GM19395 (cell line): Measurements from ENCODE around the gene DLX5.

ENCODE experiments used
- ATAC-seq: cut with Tn5 transposase; IDR thresholded peaks from one replicate; pipeline ENCODE4 v1.9.1; 2021; ENCODE audit warnings: mild to moderate bottlenecking, moderate library complexity; ENCODE audit not compliant: unreplicated experiment

Gene DLX5

DNA sequence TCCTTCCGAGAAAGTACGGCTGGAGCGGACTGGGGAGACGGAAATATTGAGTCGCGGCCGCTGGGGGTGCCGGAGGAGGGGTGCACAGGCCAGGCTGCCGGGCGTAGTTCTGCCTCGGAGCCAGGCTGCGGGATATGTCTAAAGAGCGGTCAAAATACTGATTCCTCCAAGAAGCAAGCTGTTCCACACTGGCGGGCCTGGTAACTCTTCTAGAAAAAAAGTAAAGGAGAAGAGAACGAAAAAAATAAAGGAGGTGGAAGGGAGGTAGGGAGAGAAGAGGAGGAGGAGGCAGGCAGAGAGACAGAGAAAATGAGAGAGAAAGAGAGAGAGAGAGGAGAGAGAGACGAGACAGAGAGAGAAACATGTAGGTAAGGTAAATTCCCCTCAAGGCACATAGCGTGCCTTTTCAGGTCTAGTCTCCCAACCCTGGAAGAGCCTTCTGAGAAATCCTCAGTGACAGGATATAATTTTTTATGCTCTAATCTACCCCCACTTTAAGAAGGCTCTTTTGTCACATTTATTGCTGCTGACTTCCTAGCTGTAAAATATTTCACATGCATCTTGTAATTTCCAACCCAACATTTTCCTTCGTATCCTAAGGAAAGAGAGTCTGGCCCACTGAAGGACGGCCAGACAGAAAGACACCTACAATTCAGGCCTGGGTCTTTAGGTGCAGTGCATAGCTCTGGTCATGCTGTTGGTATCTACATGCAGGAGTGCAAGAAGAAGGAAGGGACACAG is 5.7 kb downstream of the DLX5 start:
- ATAC-seq, result no peak

DNA sequence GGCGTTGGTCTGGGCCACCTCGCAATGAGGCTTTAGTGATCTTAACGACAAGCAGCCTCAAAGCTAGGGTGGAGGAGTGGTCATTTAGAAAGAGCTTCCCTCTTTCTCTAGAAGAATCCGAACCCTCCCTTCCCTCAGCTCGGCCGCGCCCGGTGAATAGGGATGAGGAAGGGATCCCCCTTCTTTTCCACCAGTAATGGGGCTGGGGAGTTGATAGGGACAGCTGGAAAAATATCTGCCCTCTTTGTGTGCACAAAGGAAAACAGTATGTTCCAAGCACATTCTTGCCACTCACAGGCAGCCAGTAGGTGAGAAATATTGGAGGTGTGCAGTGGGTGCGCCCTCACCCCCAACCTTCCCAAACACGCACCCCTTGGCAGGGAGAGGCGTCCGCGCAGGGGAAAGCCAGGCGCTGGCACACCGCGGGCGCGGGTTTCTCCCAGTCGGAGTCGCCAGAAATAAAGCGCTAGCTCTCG is 6.5 kb downstream of the DLX5 start:
- ATAC-seq, result no peak

DNA sequence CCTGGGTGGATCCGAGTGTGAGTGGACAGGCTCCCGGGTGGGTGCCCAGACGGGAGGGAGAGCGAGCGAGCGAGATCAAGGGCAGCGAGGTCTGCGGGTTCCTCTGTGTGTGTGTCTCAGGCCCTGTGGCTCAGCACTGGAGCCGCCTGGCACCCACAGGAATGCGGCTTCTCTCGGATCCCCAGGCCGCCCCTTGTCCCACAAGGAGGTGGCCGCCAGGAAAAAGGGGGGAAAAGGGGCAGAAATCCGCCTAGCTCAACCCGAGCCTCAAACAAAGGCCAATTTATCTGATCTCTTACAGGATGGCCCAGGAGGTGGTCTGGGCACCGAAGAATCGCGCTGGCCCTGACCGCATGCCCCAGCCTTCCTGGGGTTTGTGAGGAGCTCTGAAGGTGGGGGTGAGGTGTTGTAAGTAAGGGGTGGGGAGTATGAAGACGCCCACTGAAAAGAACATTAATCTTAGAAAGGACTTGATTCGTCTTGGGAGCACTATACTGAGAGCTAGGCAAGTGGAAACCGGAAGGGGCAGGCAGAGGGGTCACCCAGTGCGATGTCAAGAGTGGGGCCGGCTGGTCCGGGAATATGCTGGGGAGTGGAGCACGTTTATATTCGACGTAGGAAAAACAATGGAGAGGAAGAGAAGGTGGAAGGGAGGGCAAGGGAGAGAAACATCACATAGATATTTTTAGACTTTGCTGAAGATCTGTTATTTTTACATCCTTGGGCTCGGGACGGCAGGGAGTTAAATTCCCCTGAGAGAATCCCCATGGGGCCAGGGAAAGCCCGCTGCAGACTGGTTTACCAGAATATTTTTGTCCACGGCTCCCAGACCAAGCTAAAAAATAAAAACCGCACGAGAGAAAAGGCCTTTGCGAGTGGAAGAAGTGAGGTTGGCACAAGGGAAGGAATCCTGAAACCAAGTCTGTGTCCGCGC is 7.2 kb downstream of the DLX5 start:
- ATAC-seq, result no peak

DNA sequence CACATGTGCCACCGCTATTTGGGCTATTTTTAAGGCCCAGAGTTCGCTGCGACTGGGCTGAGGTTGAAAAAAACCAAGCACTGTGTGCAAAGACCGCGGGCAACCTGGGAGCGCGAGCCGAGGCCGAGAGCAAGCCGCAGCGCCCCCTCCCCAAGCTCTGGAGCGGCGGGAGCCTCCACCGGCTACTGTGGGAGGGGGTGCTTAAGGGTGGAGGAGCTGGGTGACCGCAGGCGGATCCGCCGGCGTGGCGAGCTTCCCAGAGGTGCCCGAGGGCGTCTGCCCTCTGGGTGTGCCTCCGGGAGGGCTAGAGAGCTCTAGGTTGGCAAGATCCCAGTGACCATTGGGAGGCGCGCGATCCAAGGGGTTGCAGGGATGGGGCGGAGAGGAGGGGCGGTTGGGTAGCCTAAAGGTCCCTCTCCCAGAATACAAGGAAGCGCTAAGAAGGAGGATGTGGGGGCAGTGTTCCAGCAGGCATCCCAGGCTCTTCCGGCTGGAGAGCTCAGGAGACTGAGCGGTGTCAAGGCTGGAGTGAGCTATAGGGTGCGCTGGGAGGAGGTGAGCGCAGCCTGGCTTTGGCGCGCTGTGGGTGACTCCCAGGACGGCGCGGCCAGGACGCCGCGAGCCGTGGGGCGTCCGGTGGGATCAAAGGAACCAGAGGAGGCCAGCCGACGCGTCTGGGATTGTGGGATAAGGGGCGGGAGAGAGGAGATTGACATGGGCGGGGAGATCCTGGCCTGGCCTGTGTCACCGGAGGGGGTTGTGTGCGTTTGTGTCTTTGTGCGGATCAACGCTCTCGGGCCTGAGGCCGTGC is 8.0 kb downstream of the DLX5 start:
- ATAC-seq, result no peak

DNA sequence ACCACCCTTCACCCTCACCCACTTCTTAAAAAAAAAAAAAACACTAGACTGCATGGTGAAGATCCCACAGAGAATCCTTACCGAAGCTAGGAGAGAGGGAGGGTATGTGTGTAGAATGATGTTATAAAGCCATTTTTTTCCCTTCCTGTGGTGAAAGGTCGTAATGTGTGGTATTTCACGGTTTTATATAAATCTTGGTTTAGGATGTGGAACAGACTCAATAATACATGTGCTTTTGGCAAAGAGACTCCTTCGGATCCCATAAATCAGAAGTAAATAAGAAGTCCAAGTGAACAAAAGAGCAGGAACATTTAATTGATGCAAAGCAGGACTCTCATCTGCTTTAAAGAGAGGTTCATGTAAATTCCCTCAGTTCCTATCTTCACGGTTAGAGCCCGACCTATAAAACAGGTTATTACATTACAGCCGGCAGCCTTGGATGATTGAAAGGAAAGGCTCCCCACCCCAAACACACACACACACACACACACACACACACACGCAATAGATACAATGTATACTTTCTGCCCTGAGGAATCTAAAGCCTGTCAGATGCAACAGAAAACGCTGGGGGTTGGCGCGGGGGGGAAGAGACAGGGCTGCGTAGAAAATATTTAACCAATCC is 8.8 kb downstream of the DLX5 start:
- ATAC-seq, result no peak

DNA sequence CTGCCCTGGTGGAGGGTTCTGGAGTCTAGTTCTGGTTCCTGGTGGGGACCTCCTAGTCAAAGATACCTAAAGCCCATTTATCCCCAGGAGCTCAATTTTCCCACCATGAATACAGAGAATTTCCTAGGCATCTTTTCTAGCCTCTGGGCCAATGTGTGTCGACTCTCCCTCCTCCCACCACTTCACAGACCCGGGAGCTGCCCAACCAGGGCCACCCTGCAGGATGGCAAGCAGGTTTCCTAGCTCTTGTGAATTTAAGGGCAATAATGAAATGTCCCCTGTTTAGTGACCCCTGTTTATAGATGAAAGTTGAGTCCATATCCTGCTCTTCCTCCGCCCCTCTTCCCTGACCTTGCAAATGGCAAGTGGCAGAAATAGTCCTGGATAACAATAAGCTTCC is 9.4 kb downstream of the DLX5 start:
- no peak for ATAC-seq

DNA sequence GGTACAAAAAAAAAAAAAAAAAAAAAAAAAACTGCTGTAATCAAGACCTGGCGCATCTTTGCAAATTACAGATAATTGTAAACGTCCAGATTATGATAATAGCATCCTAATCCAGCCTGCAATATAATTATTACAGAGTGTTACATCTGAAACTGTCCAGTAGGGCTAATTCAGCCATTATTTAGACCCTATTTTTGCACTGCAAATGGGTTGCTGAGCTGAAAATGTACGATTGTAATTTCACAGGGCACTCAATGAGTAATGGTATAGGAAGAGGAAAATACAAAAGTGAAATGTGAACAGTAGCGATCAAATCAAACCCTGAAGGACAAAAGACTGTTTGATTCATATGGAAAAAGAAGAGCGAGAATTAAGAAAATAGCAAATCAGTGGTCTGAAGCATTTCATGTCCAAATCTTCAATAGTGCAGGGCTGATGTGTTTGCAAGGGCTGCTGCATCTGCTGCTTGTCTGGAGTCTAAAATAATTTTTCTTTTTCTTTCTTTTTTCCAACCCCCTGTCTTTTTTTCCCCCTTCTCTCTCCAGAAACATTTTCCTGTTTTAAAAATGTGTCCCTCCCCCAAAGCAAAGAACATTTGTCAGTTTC is 10.4 kb downstream of the DLX5 start:
- ATAC-seq, result no peak

DNA sequence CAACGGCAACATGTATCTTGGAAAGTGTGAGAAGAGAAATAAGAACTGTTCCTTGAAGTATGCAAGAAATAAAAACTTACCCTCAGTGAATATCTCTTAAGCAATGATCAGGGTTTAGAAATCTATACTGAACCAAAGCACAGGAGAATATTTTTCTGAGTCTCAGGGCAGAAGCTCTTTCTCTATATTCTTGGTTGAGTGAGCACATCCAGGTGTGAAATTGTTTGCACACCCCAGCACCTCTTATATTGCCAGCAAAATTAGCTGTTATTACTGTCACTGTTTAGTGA is 10.8 kb downstream of the DLX5 start:
- no peak for ATAC-seq

DNA sequence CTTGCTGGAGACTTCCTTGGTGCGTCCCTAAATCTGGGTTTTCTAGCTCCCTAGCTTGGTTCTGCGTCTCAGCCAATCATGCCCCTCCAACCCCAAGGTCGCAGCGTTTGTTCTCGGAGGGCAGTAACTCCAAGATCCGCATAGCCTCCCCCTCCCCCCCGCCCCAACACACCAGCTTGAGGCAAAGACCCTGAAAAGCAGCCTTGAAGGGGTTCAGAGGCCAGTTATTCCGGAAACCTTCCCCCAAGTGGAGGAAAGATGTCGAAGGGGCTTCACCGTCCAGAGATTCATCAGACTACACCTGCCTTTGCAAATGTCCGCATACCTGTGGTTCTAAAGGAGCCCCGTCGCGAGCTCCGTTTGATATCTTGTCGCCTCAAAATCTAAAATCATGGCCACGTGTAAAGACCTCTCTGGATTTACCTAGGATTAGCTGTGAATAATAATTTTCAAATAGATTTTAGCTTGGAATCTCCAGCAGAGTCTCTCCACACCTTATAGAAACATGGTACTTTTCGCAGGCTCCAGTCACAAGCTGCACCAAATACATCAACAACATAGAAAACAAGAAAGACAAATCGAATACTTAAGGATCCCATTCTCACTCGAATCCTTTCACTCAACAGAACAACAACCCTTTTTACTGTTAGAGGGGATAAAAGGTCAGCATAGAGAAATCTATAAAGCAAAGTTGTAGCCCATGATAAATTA is 11.3 kb downstream of the DLX5 start:
- ATAC-seq, result no peak

DNA sequence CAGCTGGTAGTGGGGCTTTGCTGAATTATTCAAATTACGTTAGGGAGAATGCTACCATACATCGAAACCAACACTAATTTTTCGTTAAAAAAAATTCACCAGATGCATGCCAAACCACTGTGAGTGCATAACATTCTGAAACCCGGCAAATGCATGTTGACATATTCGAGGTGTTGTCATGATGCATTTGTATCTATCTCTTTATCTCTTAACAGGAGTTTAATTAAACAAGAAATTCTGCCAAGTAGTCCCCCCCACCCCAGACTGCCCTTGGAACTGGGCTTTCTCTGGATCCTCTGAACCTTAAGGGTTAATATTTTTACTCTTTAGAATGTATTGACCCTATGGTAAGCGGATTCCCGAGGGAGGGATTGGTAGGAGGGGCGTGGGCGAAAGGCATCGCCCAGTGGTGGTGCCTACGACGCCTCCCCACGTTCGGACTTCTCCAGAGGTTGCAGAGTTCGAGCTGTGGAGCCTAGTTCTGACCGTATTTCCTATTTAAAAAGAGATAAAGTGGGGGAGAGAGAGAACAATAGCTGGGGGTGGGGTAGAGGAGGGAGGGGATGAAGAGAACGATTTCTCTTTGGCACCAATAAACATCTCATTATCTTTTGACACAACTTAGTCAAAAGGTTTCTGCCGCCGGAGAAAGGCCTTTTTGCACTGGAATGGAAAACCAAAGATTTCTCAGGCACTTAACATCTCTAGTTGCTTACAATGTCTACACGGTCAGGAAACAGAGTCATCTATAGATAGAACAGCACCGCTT is 12.1 kb downstream of the DLX5 start:
- no peak for ATAC-seq

DNA sequence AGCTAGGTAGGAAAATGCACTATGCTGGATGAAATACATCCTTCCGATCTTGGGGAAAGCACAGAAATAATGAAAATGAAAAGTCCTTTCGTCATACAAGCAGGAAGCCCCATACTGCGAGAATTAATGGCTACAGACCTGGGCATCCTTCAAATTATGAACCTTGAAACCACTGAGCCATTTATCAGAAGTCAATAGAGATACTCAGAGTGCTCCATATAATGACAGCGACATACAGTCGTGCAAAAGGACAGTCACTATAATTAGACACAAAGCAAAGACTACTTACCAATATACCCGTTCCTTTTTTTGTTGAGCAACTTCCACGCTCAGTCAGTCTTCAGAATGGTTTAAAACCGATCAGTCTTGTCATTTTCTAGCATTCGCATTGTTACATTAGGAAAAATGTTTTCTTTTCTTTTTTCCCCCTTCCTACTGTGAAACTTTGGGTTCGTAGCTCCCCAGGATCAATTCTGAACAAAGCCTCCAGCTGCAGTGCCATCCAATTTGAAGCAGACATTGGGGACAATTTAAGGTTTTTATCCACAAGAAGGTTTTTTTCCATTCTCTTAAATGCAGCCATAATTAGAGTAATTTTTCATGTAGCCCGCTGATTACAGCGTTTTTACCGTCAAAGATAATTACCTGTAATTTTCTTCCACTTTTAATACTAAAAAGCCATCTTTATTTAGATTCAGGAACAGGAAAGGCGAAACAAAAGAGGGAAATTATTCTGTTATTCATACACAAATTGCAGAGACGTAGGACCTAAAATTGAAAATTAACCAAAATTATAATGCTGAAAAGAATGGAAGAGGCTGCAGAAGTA is 12.9 kb downstream of the DLX5 start:
- ATAC-seq, result no peak

DNA sequence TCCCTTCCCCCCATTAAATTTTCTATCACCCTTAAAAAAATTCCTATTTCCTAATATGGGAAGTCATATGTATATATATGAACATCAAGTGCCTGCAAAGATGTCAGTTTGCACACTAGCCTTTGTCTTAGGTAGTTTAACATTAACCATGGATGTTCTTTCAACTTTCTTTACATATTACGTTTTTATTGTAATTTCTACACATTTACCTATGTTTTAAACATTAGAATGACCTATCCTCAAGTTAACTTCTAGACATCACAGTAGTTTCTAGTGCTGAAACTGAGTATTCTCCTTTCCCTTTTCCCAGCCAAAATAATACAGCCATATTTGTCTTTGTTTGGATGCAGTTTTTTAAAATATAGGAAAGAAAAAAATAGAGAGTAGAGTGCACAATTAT is 13.5 kb downstream of the DLX5 start:
- ATAC-seq, result no peak

DNA sequence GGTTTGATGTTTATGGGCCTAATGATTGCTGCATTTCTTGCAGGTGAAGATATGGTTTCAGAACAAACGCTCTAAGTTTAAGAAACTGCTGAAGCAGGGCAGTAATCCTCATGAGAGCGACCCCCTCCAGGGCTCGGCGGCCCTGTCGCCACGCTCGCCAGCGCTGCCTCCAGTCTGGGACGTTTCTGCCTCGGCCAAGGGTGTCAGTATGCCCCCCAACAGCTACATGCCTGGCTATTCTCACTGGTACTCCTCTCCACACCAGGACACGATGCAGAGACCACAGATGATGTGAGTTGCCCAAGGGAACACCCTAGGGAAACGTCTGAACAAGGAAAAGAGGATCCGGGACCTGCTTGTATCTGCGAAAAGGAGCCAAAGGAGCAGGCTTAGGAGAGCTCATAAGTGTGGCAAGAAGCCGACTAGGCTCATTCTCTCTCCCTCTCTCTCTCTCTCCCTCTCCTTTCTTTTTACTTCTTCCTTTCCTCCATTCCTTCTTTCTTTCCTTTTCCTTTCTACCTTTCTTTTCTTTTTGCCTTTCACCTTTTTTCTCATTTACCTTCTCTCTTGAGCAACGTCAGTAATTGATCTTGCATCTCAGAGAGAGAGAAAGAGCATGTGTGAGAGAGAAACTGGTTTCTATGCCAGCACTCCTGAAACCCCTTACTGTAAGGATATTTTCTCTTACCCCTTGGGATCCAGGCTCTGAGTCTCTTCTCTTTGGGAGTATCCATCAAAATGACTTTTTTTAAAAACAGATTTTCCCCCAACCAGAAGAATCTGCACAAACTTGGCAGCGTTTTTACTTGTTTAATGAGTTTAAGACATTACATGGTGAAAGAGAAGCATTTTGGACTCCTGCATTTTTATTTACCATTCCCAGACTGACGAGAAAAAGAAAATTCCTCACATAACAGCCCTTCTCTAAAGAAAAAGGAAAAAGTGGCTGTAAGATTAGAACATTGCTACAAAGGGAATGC is 14.6 kb downstream of the DLX5 start:
- ATAC-seq, result no peak

DNA sequence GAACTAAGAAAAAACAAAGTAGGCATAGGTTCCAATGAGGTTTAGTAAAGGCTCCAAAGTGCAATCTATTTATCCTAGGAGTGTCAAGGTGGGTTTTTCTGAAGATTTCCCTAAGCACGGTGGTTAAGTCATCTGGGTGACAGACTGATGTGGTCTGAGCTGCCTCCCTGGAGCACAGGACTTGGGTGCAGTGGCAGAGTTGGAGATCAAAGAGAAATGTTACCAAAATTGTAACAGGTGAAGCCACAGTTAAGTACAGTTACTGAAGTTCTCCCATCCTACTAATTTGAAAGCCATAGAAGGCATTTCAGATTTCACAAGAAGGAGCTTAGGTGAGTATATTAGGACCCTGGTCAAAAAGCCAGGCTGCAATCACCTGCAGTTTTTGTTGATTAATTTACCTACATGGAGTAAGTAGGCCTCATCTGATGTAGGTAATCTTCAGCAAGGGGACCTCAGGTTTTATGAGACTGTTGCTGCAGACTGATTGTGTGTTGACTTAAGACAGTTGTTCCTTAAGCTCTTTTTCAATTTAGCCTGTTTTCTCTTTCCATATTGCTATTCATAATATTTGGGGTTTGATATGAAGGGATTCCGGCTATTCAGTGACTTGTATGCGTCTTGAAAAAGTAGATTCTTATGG is 16.2 kb downstream of the DLX5 start:
- ATAC-seq, result no peak

DNA sequence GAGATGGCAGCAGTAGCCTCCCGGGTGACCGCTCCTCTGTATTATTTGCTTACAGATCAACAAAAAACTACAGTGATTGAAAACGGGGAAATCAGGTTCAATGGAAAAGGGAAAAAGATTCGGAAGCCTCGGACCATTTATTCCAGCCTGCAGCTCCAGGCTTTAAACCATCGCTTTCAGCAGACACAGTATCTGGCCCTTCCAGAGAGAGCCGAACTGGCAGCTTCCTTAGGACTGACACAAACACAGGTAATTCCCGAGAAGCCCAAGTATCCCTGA is 17.1 kb downstream of the DLX5 start:
- no peak for ATAC-seq

DNA sequence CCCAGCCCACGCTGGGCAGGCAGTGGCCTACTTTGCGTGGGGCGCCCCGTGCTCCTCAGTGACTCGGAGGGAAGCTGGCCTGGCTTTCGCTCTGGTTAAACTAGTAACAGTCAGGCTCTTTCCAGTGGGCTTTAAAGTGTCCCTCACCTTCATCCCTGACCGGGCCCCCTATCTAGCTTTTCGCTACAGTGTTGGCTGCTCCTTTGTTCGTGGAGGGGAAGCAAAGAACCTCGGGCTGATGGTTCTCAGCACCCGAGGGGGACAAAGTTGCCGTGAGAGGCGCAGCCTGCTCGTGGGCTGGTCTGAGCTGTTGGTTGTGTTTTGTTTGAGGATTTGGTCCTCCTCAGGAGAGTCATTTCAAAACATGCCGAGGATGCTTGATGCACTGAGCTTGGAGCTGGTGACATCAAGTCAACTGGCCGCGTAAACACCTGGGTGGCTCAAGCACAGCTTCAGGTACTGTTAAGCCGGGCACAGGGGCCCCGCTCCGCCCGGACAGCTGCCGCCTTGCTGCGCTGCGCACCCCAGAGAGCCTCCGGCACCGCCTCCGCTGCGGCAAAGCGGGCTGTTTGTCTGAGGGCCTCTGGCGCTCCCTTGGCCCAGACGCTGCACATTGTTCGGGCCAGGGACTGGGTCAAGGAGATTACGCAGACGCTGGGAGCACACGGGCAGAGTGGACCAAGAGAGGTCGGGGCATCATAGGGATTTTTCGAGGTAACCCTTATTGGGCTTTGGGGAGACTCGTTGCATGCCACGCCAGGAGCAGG is 17.6 kb downstream of the DLX5 start:
- no peak for ATAC-seq
